Activated effector memory CD4-positive, alpha-beta T cell treated with Interleukin-2 at 50 U/mL for 16 hours (primary cell): Measurements from ENCODE around the gene TTC23.
"Not testable (repeated sequence)": the region's sequence is repeated elsewhere in the genome, so short reads cannot be mapped to it uniquely, and the experiment has no call there.

Source experiments
- DNase-seq: peaks from one replicate; pipeline ENCODE4 v3.0.0-alpha.2; 2020

TTC23 gene

GRCh38 chr15:99117563-99118257 lies 131.7 kb downstream of the TTC23 start:
- DNase-seq = no peak

DNA sequence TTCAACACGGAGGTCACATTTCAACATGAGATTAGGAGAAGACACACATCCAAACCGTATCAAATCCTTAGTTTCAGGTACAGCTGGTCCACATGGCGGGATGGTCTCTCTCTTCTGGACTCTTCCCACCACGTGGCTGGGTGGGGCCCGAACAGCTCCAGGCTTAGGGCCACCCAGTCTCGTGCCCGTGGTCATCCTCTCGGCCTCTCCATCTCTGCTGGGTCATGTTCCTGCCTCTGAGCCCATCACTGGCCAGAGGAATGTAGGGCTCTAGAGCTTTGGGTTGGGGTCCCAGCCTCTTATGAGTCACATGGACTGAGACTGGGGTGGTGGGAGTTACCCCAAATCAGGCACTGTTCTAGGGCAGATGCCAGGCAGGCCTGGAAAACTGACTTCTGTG lies 132.3 kb downstream of the TTC23 start:
- DNase-seq = no peak

DNA sequence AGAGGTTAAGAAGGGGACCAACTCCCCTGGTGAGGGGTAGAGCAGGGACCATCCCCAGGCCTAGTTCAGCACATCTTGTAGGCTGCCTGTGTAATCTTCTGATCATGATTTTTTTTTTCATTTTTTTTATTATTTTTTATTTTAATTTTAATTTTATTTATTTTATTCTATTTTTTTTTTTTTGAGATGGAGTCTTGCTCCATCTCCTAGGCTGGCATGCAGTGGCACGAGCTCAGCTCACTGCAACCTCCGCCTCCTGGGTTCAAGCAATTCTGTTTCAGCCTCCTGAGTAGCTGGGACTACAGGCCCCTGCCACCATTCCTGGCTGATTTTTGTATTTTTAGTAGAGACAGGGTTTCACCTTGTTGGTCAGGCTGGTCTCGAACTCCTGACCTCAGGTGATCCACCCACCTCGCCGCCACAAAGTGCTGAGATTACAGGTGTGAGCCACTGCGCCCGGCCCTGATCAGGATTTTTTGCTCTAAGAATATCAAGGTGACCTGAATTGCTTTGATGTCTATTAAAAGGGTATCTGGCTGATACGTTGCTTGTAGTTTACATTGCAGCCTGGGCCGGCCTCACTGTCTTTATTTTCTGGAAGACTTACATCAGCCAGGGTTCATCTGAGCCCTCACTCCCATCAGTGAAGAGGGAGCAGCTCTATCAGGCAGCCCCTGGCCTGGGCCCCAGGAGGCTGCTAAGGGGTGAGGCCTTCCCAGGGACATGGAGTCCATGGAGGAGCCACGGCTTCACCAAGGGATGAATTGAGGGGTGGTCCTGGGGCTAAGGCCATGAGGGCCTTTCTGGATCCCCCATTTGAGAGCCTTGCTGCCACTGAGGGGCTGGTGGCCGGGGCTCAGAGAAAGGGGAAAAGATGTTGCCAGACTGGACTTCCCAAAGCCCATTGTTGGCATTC lies 133.8 kb downstream of the TTC23 start:
- DNase-seq = no peak

GRCh38 chr15:99114511-99115299 lies 134.7 kb downstream of the TTC23 start:
- DNase-seq = no peak

DNA sequence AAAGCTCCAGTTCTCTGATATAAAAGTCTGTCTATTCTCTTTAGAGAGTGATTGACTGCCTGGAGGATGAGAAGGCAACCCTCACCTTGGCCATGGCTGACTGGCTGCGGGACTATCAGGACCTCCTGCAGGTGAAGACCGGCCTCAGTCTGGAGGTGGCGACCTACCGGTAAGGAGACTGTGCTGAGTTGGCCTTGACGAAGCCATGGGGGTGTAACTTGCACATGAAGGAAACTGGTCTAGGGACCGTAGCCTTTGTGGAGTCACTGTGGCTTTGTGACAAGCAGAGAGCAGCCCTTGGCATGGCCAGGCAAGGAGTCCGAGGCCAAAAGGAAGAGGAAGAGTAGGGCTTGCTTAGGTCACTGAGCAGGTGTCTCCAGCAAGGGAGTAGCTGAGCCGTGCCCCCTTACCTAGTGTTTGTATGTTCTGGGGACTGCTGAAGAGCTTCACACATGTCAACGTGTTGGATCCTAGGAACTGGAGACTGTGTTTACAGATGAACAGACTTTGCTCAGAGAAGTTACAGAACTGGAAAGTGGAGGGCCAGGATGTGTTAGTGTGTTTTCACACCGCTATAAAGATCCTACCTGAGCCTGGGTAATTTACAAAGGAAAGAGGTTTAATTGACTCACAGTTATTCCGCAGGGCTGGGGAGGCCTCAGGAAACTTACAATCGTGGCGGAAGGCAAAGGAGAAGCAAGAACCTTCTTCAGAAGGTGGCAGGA lies 135.7 kb downstream of the TTC23 start:
- DNase-seq = no peak

DNA sequence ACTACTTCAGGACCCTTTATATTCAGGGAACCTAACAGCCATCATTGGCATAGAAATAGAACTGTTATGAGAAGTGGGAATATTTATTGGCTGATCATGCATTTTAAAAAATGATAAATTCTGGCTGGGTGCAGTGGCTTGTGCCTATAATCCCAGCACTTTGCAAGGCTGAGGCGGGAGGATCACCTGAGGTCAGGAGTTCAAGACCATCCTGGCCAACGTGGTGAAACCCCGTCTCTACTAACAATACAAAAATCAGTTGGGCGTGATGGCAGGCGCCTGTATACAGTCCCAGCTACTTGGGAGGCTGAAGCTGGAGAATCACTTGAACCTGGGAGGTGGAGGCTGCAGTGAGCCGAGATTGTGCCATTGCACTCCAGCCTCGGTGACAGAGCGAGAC lies 137.7 kb downstream of the TTC23 start:
- not testable (repeated sequence) for DNase-seq

DNA sequence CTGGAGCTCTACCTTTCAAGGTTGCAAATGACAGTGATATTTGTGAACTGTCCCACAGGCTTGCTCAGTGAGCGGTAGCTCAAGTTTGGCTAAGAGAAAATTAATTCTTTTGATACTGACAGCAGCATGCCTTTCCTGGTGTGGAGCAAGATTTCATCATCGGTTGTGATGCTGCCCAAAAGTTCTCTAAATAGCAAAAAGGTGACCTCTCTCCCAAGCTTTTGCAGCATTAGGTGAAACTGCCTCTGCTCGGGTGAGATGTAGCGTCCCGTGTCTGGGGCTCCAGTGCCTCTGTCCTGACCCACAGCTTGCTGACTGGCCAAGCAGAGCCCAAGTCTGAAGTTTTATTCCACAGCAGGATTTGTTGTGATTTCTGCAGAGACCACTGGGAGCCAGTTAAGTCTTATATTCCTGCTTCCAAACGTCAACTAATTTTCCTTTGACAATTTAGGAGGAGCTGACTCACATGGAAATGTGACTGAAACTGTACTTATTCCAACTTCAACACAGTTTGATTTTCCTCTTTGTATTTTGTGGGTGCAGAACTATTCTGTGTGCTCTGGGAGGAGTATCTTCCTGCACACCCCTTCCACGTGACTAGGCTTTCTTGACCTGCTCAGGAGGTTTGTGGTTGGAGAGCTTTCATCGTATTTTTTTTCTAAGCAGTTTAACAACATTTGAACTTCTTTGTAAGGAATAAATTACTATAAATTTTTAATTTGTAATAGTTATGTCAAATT lies 138.6 kb downstream of the TTC23 start:
- DNase-seq = no peak

DNA sequence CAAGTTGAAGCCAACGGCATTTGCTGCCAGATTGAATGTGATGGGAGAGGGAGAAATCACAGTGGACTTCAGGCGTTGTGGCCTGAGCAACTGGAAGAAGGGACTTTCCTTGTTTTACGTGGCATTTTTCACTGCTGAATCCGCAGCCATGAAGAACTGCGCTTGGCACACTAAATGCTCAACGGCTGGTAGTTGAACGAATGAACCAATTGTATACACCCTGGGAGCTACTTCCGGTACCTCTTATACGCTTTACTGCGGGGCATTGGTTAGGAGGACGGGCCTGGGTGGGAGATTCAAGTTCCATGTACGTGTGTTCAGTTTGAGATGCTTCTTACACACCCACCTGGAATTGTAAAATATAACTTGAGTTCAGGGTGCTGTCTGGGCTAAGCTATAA lies 139.3 kb downstream of the TTC23 start:
- no peak for DNase-seq

DNA sequence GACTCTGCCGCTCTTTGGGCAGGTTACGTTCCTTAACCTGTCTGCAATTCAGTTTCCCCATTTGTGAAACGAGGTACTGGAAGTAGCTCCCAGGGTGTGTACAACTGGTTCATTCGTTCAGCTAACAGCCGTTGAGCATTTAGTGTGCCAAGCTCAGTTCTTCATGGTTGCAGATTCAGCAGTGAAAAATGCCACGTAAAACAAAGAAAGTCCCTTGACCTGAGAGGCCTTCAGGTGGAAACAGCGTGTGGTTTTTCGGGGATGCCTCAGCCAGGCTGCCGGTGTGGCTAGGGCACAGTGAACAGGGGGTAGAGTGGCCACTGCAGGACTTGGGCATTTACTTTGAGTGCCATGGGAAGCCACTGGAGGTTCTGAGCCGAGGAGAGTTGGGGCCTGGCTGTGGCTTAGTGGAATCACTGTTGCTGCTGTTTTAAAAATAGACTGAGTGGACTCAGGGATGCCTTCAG lies 139.8 kb downstream of the TTC23 start:
- no peak for DNase-seq

DNA sequence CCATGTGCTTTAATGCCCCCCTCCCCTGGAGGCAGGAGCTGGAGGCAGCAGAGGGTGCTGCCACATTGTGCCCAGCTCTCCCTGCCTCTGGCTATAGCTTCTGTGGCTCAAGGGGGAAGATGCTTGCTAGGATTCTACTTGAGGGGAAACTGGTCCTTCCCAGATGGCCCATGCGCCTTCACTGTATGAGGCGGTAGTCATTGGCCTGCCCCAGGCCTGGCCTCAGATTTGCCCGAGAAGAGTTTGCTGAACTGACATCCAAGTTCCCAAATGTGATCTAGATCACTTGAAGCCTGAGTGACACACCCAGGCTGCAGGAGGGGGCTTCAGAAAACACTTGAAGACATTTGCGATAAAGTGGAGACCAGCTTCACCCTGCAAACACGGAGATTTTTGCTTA lies 140.4 kb downstream of the TTC23 start:
- no peak for DNase-seq

GRCh38 chr15:99106417-99107220 lies 142.8 kb downstream of the TTC23 start:
- no peak for DNase-seq

- DNase-seq = peak; percentile 2
Observed at GRCh38 chr15:99105514-99106341, 143.7 kb downstream of the TTC23 start.

DNA sequence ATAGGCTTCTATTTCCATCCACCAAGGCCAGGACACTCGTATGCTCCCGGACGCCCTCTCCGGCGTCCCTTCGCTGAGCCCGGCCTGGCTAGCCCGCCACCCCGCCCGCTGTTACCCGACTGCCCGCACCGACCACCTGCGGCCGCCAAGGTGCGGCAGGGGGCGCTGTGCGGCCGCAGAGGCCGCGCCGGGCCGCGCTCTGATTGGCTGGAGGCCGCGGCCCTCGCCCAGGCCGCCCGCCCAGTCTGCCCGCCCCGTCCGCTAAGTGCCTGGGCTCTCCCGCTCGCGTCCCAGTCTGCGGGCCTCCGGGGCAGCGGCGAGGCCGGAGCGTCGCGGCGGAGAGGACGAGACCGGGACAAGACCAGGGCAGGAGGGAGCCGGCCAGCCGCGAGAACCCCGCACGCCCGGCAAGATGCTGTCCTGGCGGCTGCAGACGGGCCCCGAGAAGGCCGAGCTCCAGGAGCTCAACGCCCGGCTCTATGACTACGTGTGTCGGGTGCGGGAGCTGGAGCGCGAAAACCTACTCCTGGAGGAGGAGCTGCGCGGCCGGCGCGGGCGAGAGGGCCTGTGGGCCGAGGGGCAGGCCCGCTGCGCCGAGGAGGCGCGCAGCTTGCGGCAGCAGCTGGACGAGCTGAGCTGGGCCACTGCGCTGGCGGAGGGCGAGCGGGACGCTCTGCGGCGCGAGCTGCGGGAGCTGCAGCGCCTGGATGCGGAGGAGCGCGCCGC lies 144.4 kb downstream of the TTC23 start, which contains the start of gene SYNM:
SYNM (plus strand) TSS at position 293 of the 726 bp plus-strand sequence; CDS start at position 413, 120 bp downstream.
- no peak for DNase-seq

- DNase-seq = no peak
Observed at GRCh38 chr15:99103279-99103678, 146.1 kb downstream of the TTC23 start.

DNA sequence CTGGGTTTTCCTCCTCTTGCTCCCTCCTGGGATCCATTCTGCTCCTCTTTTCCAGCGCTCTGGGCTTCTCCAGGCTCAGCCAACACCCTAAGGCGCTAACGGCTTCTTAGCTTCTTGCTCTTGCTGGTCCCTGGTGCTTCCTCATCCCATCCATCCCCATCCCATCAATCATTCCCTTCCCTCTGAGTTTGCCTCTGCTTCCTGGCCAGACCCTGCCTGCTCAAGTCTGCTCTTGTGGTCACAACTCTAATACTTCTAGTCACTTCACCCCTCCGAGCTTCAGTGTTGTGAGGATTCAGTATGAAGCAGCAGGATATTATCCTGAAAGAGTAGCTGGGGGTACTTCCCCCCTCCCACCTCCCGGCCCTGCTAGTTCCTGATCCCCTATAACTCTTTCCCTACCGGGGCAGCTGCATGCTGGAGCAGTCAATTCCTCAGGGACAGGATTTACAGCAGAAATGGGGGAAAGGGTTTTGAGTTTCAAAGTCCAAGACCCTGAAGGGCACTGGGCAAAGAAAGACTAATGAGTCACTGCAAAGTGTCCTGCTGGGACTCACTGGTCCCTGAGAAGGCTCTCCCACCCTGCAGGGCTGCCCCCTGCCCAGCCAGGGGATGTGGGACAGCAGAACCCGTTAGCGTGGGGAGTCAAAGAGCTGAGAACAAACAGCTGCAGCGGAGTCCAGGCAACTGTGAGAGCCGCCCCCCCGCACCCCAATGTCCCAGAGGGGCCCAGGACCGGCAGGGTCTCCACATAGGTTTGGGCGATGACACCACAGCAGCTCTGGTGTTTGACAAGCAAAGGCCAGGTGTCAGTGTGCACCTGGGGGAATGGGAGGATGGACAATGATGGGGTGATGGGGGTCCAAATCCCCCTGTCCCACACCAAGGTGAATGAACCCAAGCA lies 146.8 kb downstream of the TTC23 start:
- DNase-seq = no peak

- no peak for DNase-seq
Observed at GRCh38 chr15:99101501-99101900, 147.9 kb downstream of the TTC23 start.

DNA sequence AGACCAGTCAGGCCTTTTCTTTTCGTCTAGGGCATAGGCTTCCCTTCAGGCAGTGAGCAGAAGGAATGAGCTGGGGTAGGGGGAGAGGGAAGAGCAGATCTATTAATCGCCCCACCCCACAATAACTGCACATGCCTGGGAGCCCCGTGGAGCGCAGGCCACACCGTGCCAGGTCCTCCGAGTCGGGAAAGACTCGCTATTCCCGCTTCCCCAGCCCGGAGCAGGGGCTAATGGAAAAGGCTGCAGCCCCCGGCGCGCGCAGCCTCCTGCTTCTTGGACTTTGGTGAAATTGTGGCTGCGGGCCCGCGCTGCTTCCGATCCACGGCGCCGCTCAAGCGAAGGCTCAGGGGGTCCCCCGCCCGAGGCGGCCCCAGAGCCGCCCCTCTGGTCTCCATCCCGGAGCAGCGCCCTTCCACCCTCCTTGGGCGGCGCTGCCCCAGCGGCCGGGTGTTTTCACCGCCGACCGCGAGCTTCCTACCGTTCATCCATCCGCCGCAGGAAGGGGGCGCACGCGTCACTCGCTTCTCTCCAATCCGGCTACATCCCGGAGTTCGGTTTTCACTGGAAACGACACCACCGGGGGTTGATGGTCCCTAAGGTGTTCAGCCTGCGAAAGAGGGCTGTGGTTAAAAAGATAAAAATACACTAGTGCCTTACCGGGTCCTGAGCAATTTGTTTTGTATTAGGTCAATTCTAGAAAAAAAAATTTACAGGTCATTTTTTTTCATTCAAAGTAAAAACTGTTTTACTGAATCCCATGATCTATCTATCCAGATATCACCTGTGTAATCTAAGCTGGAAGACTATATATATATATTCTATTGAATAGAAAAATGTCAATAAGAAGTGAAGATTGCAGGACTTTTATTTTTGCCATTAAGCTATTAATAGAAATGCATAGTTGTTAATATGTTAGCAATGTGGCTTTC lies 148.9 kb downstream of the TTC23 start:
- peak; percentile 9 for DNase-seq
